HEK293 (cell line): ENCODE data around the gene AUP1.

ENCODE experiments used
- CTCF ChIA-PET: fragments of 350-600 bp; formaldehyde crosslinking; extraction: SDS; loops from one replicate; lab custom pipeline; 2021; ENCODE audit warnings: antibody characterized with exemption; lab: Yijun Ruan, JAX
- POLR2A ChIA-PET: fragments of 300-600 bp; formaldehyde crosslinking; extraction: SDS; loops from one replicate; lab custom pipeline; 2020; ENCODE audit warnings: antibody characterized with exemption, inconsistent platforms; lab: Yijun Ruan, JAX
- H3K27ac ChIP-seq: fragments of 200-500 bp; sonication (Bioruptor generic); 2 replicates; pipeline ENCODE4 v1.5.1; 2014; ENCODE audit warnings: low read depth, low read length, control low read depth, inconsistent platforms; ENCODE audit errors: extremely low read depth
- H3K36me3 ChIP-seq, 2 experiments: fragments of 200-500 bp in 1 of 2; sonication (Bioruptor generic) in 1 of 2; 1 replicate in 1 of 2; 2 replicates in 1 of 2; pipeline ENCODE4 v1.5.1; 2014 to 2017; ENCODE audit warnings: inconsistent platforms in 2 of 2, low read length in 2 of 2; ENCODE audit not compliant: control insufficient read depth in 2 of 2, insufficient read depth in 1 of 2
- H3K4me1 ChIP-seq: fragments of 200-500 bp; sonication (Bioruptor generic); 2 replicates; pipeline ENCODE4 v1.5.1; 2014; ENCODE audit warnings: mild to moderate bottlenecking, low read length, inconsistent platforms; ENCODE audit not compliant: control insufficient read depth, insufficient read depth
- H3K4me3 ChIP-seq: 2 replicates; pipeline ENCODE4 v1.5.1; 2011; ENCODE audit warnings: low read depth, mild to moderate bottlenecking, control low read depth, low read length, moderate library complexity
- H3K9me3 ChIP-seq: fragments of 200-500 bp; sonication (Bioruptor generic); 2 replicates; pipeline ENCODE4 v1.5.1; 2014; ENCODE audit warnings: low read depth, low read length, inconsistent platforms; ENCODE audit not compliant: control insufficient read depth, insufficient read depth
- ATF2 ChIP-seq: fragments of 450-650 bp; formaldehyde crosslinking; IDR thresholded peaks from 2 replicates; pipeline ENCODE4 v1.5.1; 2016; ENCODE audit warnings: missing biosample characterization, missing genetic modification characterization, low read depth
- KLF1 ChIP-seq: fragments of 450-650 bp; formaldehyde crosslinking; IDR thresholded peaks from 2 replicates; pipeline ENCODE4 v1.5.1; 2016; ENCODE audit warnings: missing biosample characterization, missing genetic modification characterization
- PRDM10 ChIP-seq: fragments of 450-650 bp; formaldehyde crosslinking; IDR thresholded peaks from 2 replicates; pipeline ENCODE4 v1.5.1; 2016; ENCODE audit warnings: missing biosample characterization, missing genetic modification characterization
- SCRT2 ChIP-seq: fragments of 450-650 bp; formaldehyde crosslinking; IDR thresholded peaks from 2 replicates; pipeline ENCODE4 v1.5.1; 2016; ENCODE audit warnings: missing biosample characterization, missing genetic modification characterization
- SP7 ChIP-seq: fragments of 450-650 bp; formaldehyde crosslinking; IDR thresholded peaks from 2 replicates; pipeline ENCODE4 v1.5.1; 2016; ENCODE audit warnings: missing biosample characterization, missing genetic modification characterization
- YY1 ChIP-seq: fragments of 450-650 bp; formaldehyde crosslinking; IDR thresholded peaks from 2 replicates; pipeline ENCODE4 v1.5.1; 2018; ENCODE audit warnings: missing biosample characterization, missing genetic modification characterization
- YY2 ChIP-seq: fragments of 450-650 bp; formaldehyde crosslinking; IDR thresholded peaks from 2 replicates; pipeline ENCODE4 v1.5.1; 2016; ENCODE audit warnings: missing biosample characterization, missing genetic modification characterization
- ZEB2 ChIP-seq: fragments of 450-650 bp; formaldehyde crosslinking; IDR thresholded peaks from 2 replicates; pipeline ENCODE4 v1.5.1; 2016; ENCODE audit warnings: missing biosample characterization, missing genetic modification characterization
- ZNF16 ChIP-seq: fragments of 450-650 bp; formaldehyde crosslinking; IDR thresholded peaks from 2 replicates; pipeline ENCODE4 v1.5.1; 2016; ENCODE audit warnings: low read depth, missing biosample characterization, missing genetic modification characterization
- ZNF169 ChIP-seq: fragments of 450-650 bp; formaldehyde crosslinking; IDR thresholded peaks from 2 replicates; pipeline ENCODE4 v1.5.1; 2016; ENCODE audit warnings: missing biosample characterization, missing genetic modification characterization
- ZNF211 ChIP-seq: fragments of 450-650 bp; formaldehyde crosslinking; IDR thresholded peaks from 2 replicates; pipeline ENCODE4 v1.5.1; 2016; ENCODE audit warnings: low read depth, missing biosample characterization, missing genetic modification characterization
- ZNF24 ChIP-seq: fragments of 450-650 bp; formaldehyde crosslinking; IDR thresholded peaks from 2 replicates; pipeline ENCODE4 v1.5.1; 2016; ENCODE audit warnings: missing biosample characterization, missing genetic modification characterization
- ZNF324 ChIP-seq: fragments of 450-650 bp; formaldehyde crosslinking; IDR thresholded peaks from 2 replicates; pipeline ENCODE4 v1.5.1; 2016; ENCODE audit warnings: missing biosample characterization, missing genetic modification characterization
- ZNF404 ChIP-seq: fragments of 450-650 bp; formaldehyde crosslinking; IDR thresholded peaks from 2 replicates; pipeline ENCODE4 v1.5.1; 2017; ENCODE audit warnings: missing biosample characterization, missing genetic modification characterization
- ZNF423 ChIP-seq: fragments of 450-650 bp; formaldehyde crosslinking; IDR thresholded peaks from 2 replicates; pipeline ENCODE4 v1.5.1; 2016; ENCODE audit warnings: missing biosample characterization, missing genetic modification characterization
- ZNF501 ChIP-seq: fragments of 450-650 bp; formaldehyde crosslinking; IDR thresholded peaks from 2 replicates; pipeline ENCODE4 v1.5.1; 2016; ENCODE audit warnings: missing biosample characterization, missing genetic modification characterization
- ZNF513 ChIP-seq: fragments of 450-650 bp; IDR thresholded peaks from 2 replicates; pipeline ENCODE4 v1.5.1; 2018; ENCODE audit warnings: missing biosample characterization, missing genetic modification characterization
- ZNF596 ChIP-seq: fragments of 450-650 bp; IDR thresholded peaks from 2 replicates; pipeline ENCODE4 v1.5.0; 2018; ENCODE audit warnings: missing biosample characterization, mild to moderate bottlenecking, missing genetic modification characterization, moderate library complexity
- ZNF660 ChIP-seq: fragments of 450-650 bp; IDR thresholded peaks from 2 replicates; pipeline ENCODE4 v1.5.1; 2018; ENCODE audit warnings: missing biosample characterization, mild to moderate bottlenecking, missing genetic modification characterization
- ZNF677 ChIP-seq: fragments of 450-650 bp; IDR thresholded peaks from 2 replicates; pipeline ENCODE4 v1.5.0; 2018; ENCODE audit warnings: missing biosample characterization, mild to moderate bottlenecking, missing genetic modification characterization, moderate library complexity
- ZNF747 ChIP-seq: fragments of 450-650 bp; formaldehyde crosslinking; IDR thresholded peaks from 2 replicates; pipeline ENCODE4 v1.5.1; 2016; ENCODE audit warnings: missing biosample characterization, missing genetic modification characterization
- ZXDB ChIP-seq: fragments of 450-650 bp; formaldehyde crosslinking; IDR thresholded peaks from 2 replicates; pipeline ENCODE4 v1.5.1; 2016; ENCODE audit warnings: missing biosample characterization, missing genetic modification characterization
- TF ChIP-seq, protein P1 (sequence below): fragments of 450-650 bp; formaldehyde crosslinking; IDR thresholded peaks from 2 replicates; pipeline ENCODE4 v1.5.1; 2016; ENCODE audit warnings: missing biosample characterization, missing genetic modification characterization
- TF ChIP-seq, protein P2 (sequence below): fragments of 450-650 bp; formaldehyde crosslinking; IDR thresholded peaks from 2 replicates; pipeline ENCODE4 v1.5.1; 2016; ENCODE audit warnings: missing biosample characterization, missing genetic modification characterization

The AUP1 gene

GRCh38 chr2:74554820-74555531, 25.5 kb upstream of the AUP1 start:
- ChIA-PET POLR2A (no interaction called here), CTCF (no interaction called here)
- H3K4me1 ChIP-seq = no peaks in the 10 kb centered on the region; the same call in 1 of the 2 replicates
- H3K4me3 ChIP-seq = peak overlapping the region; percentile 56
- peaks cover 0 to 7% of the 10 kb centered on the region in 2 experiments; a peak in 1 of 3 replicates for H3K36me3 ChIP-seq
- no peaks in the 10 kb centered on the region for H3K9me3 ChIP-seq
- TF ChIP-seq ZNF404 (tag by site-specific recombination) = no peak
- no peak for TF ChIP-seq YY2 (tag by site-specific recombination)
- no peak for TF ChIP-seq ZNF677
- no peak for TF ChIP-seq ZNF513 (tag by site-specific recombination)
- TF ChIP-seq, protein P1, sequence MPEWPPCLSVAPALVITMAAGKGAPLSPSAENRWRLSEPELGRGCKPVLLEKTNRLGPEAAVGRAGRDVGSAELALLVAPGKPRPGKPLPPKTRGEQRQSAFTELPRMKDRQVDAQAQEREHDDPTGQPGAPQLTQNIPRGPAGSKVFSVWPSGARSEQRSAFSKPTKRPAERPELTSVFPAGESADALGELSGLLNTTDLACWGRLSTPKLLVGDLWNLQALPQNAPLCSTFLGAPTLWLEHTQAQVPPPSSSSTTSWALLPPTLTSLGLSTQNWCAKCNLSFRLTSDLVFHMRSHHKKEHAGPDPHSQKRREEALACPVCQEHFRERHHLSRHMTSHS (tag by site-specific recombination) = no peak
- no peak overlapping the region; the same call in 1 of the 2 replicates for H3K27ac ChIP-seq

GRCh38 chr2:74553892-74554819, 24.6 kb upstream of the AUP1 start, which contains the start of the genes DOK1 and LOXL3:
TSS of gene DOK1 (plus strand) at chr2:74554720. CDS start at chr2:74554755, 35 bp downstream.
TSS of gene LOXL3 (minus strand) at chr2:74553942. CDS start at chr2:74552634, 1,308 bp downstream.
- CTCF ChIA-PET = interaction anchor here (0.6 kb wide), 1 partner anchor 645 kb away, joined by 5 read pairs; the partner anchor contains the start of gene TACR1
- Histone ChIP-seq H3K4me3 (peak within 1 kb of the TSS; percentile 56), H3K4me1 (no peaks in the 10 kb centered on the region; the same call in 1 of the 2 replicates), H3K27ac (peak within 1 kb of the TSS; percentile 49; the same call in 1 of the 2 replicates), H3K9me3 (no peaks in the 10 kb centered on the region), H3K36me3 (peaks cover 0 to 7% of the 10 kb centered on the region in 2 experiments; a peak in 1 of 3 replicates)
- POLR2A ChIA-PET = interaction anchor here (0.6 to 1.0 kb wide), 9 partner anchors 20 to 95 kb away, joined by 3 to 11 read pairs (median 5); partner anchors contain the start of genes AUP1, HTRA2, PCGF1 and WBP1
- TF ChIP-seq ZNF169 (tag by site-specific recombination) (no peak), ZNF660 (tag by site-specific recombination) (0 out of 2 replicates have a peak, but pooled peaks have one; percentile 28), PRDM10 (tag by site-specific recombination) (peak; percentile 86), SP7 (tag by site-specific recombination) (peak; percentile 61), ZEB2 (tag by site-specific recombination) (peak; percentile 53), ZNF596 (tag by site-specific recombination) (no peak), KLF1 (peak; percentile 58), YY1 (tag by site-specific recombination) (no peak), ZNF501 (tag by site-specific recombination) (0 out of 2 replicates have a peak, but pooled peaks have one; percentile 30), SCRT2 (no peak), ZNF324 (tag by site-specific recombination) (peak; percentile 52; the same call in 1 of the 2 replicates), ZNF16 (tag by site-specific recombination) (no peak), ZNF24 (tag by site-specific recombination) (no peak), ATF2 (tag by site-specific recombination) (peak; percentile 99), ZNF211 (tag by site-specific recombination) (no peak), ZNF747 (tag by site-specific recombination) (no peak), ZXDB (tag by site-specific recombination) (no peak), ZNF423 (tag by site-specific recombination) (no peak)
- TF ChIP-seq, protein P2, sequence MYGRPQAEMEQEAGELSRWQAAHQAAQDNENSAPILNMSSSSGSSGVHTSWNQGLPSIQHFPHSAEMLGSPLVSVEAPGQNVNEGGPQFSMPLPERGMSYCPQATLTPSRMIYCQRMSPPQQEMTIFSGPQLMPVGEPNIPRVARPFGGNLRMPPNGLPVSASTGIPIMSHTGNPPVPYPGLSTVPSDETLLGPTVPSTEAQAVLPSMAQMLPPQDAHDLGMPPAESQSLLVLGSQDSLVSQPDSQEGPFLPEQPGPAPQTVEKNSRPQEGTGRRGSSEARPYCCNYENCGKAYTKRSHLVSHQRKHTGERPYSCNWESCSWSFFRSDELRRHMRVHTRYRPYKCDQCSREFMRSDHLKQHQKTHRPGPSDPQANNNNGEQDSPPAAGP (tag by site-specific recombination) = peak; percentile 49
